Type B pancreatic cell (in vitro differentiated cells): ENCODE measurements around the gene NDC1. TPM values are rescaled to one million over a fixed set of nuclear protein-coding genes. Genes with fewer than 3 reads are reported as not detected.

Experiments used
- DNase-seq: peaks from one replicate; pipeline ENCODE4 v3.0.0; 2021; ENCODE audit warnings: mixed read lengths; ENCODE audit not compliant: unreplicated experiment; ENCODE audit errors: extremely low spot score
- H3K27ac Mint-ChIP-seq: 2 replicates; pipeline ENCODE4 v1.8.0; 2021; ENCODE audit warnings: mild to moderate bottlenecking, mixed read lengths
- H3K27me3 Mint-ChIP-seq: 2 replicates; pipeline ENCODE4 v1.8.0; 2021; ENCODE audit warnings: mixed read lengths
- H3K36me3 Mint-ChIP-seq: 2 replicates; pipeline ENCODE4 v1.8.0; 2021; ENCODE audit warnings: mixed read lengths
- H3K4me1 Mint-ChIP-seq: one replicate; pipeline ENCODE4 v1.8.0; 2021; ENCODE audit warnings: mixed read lengths; ENCODE audit not compliant: unreplicated experiment
- H3K4me3 Mint-ChIP-seq: 2 replicates; pipeline ENCODE4 v1.8.0; 2021; ENCODE audit warnings: mild to moderate bottlenecking, mixed read lengths
- H3K9me3 Mint-ChIP-seq: 2 replicates; pipeline ENCODE4 v1.8.0; 2021; ENCODE audit warnings: mixed read lengths
- total RNA-seq: library from RNA; stranded (reverse); gene quantifications from 2 replicates; pipeline ENCODE4 v1.2.1, GENCODE V29; 2021; ENCODE audit warnings: low replicate concordance
- TF ChIP-seq, protein P1 (sequence below): fragments of 200-600 bp; sonication (generic); conservative IDR thresholded peaks from 2 replicates; pipeline ENCODE4 v1.5.0; 2021; ENCODE audit warnings: antibody characterized with exemption, mild to moderate bottlenecking

The NDC1 gene
- total RNA-seq, 1 donor from 2014 or later: 29.5 TPM

DNA sequence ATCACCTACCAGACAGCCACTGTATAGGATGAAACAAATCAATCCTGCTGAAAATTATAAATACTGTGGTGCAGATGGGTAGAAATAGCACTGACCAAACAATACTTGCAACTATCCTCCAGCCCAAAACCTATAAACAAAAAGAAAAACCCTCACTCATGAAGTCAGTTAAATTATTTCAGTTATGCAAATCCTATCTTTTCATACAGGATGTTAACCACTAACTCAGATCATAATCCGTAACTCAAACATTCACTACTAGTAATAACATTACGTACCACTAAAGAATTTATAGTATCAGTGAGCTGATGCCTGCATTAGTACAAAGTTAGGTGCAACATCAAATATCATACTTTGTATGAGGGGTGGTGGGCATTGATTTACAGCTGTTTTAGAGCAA, 2.6 kb downstream of the NDC1 start:
- Mint-ChIP-seq H3K9me3 (no peaks in the 10 kb centered on the region), H3K27me3 (no peaks in the 10 kb centered on the region), H3K4me3 (peak overlapping the region; percentile 44), H3K4me1 (peaks cover 15% of the 10 kb centered on the region), H3K27ac (no peak overlapping the region), H3K36me3 (peaks cover 6% of the 10 kb centered on the region)
- DNase-seq: no peak
- TF ChIP-seq, protein P1, sequence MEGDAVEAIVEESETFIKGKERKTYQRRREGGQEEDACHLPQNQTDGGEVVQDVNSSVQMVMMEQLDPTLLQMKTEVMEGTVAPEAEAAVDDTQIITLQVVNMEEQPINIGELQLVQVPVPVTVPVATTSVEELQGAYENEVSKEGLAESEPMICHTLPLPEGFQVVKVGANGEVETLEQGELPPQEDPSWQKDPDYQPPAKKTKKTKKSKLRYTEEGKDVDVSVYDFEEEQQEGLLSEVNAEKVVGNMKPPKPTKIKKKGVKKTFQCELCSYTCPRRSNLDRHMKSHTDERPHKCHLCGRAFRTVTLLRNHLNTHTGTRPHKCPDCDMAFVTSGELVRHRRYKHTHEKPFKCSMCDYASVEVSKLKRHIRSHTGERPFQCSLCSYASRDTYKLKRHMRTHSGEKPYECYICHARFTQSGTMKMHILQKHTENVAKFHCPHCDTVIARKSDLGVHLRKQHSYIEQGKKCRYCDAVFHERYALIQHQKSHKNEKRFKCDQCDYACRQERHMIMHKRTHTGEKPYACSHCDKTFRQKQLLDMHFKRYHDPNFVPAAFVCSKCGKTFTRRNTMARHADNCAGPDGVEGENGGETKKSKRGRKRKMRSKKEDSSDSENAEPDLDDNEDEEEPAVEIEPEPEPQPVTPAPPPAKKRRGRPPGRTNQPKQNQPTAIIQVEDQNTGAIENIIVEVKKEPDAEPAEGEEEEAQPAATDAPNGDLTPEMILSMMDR: no peak

DNA sequence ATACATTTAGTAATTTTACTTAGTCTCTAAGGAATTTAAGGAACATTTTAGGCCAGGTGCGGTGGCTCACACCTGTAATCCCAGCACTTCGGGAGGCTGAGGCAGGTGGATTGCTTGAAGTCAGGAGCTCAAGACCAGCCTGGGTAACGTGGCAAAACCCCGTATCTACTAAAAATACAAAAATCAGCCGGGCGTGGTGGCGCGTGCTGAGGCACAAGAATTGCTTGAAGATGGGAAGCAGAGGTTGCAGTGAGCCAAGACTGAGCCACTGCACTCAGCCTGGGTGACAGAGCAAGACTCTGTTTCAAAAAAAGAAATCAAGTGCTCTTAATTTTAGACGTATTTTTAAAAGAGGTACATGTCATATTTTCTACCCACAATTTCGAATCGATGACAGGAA, 3.3 kb downstream of the NDC1 start:
- H3K27ac Mint-ChIP-seq: no peak overlapping the region
- peaks cover 15% of the 10 kb centered on the region for H3K4me1 Mint-ChIP-seq
- DNase-seq: no peak

DNA sequence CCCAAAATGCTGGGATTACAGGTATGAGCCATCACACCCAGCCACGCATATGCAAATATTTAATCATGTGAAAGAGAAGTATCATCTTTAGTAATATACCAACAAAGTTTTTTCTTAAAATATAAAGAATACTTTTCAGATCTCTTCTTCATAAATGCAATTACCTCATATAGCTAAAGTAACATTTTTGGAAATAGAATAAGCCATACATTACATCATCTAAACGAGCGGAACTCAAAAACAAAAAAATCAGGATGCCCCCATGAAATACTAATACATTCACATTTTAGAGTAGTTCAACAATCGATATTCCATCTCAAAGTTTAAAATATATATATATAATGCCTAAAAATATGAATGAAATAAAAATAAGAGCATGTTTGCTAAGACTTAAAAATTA, 4.7 kb downstream of the NDC1 start:
- no peaks in the 10 kb centered on the region for H3K27me3 Mint-ChIP-seq
- no peak for DNase-seq
- no peak overlapping the region for H3K27ac Mint-ChIP-seq
- peaks cover 12% of the 10 kb centered on the region for H3K36me3 Mint-ChIP-seq
- H3K9me3 Mint-ChIP-seq: no peaks in the 10 kb centered on the region
- peaks cover 8% of the 10 kb centered on the region for H3K4me1 Mint-ChIP-seq
- TF ChIP-seq, protein P1: no peak
- no peak overlapping the region for H3K4me3 Mint-ChIP-seq

More for the DNA sequence above, 3.3 kb downstream of the NDC1 start:
- Mint-ChIP-seq H3K4me3 (no peak overlapping the region), H3K9me3 (no peaks in the 10 kb centered on the region), H3K27me3 (no peaks in the 10 kb centered on the region), H3K36me3 (peaks cover 6% of the 10 kb centered on the region)
- TF ChIP-seq, protein P1: no peak

DNA sequence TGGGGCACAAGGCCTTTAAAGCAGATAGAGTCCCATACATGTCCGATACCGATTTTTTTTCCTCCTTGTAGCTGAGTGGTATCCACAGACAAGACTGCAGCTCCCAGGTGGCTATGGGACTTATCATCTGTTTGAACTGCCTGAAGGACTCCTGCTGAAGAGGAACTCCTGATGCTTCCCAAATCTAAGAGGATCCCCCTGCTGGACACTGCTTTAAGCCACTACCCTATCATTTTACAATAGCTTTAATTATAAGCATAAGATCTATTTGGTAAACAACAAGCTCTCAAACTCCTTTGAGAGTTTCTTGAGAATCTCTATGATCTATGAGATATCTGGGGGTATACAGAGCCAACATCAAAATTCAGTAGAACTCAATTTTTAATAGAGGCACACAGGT, 11.7 kb downstream of the NDC1 start:
- Mint-ChIP-seq H3K27me3 (no peaks in the 10 kb centered on the region), H3K4me3 (no peak overlapping the region), H3K27ac (no peak overlapping the region), H3K36me3 (peaks cover 19% of the 10 kb centered on the region), H3K4me1 (no peaks in the 10 kb centered on the region), H3K9me3 (no peaks in the 10 kb centered on the region)
- no peak for DNase-seq
- TF ChIP-seq, protein P1: peak; percentile 38

DNA sequence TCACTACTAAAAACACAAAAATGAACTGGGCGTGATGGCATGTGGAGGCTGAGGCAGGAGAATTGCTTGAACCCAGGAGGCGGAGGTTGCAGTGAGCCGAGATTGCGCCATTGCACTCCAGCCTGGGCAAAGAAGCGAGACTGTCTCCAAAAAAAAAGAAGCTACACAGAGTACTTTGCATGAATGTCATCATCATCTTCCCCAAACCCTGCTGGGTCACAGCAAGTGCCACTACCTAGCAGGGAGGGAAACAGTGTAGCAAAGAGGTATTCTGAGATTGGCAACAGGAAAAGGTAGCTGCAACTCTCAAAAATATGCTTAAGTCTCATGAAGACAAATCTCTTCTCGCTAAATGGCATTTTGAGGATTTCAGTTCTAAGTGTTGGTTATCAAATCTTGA, 12.8 kb downstream of the NDC1 start:
- Mint-ChIP-seq H3K4me3 (no peak overlapping the region), H3K27ac (no peak overlapping the region), H3K4me1 (no peaks in the 10 kb centered on the region), H3K27me3 (no peaks in the 10 kb centered on the region), H3K9me3 (no peaks in the 10 kb centered on the region), H3K36me3 (peaks cover 20% of the 10 kb centered on the region)
- DNase-seq: no peak
- TF ChIP-seq, protein P1: no peak

DNA sequence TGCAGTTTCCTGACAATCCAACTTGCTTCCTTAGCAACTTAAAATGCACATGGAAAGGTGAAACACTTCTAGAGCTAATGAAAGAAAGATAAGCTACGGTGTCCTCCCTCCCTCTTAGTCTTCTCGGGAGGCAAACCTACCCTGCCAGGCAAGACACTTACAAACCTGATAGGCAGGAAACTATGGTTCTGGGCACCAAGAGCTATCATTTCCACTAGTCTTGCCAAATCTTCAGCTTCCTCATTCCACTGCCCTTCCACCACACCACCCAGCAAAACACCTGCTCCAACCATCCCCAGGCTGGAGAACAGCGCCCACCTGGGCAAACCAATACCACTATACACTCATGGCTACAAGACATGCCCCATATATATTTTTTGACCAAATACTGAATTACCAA, 15.2 kb downstream of the NDC1 start:
- peaks cover 22% of the 10 kb centered on the region for H3K36me3 Mint-ChIP-seq
- TF ChIP-seq, protein P1: no peak
- H3K4me3 Mint-ChIP-seq: no peak overlapping the region
- no peaks in the 10 kb centered on the region for H3K27me3 Mint-ChIP-seq
- no peaks in the 10 kb centered on the region for H3K4me1 Mint-ChIP-seq
- DNase-seq: no peak
- no peak overlapping the region for H3K27ac Mint-ChIP-seq
- no peaks in the 10 kb centered on the region for H3K9me3 Mint-ChIP-seq
